ENCODE measurements around the gene LHX6.

The LHX6 gene

DNA sequence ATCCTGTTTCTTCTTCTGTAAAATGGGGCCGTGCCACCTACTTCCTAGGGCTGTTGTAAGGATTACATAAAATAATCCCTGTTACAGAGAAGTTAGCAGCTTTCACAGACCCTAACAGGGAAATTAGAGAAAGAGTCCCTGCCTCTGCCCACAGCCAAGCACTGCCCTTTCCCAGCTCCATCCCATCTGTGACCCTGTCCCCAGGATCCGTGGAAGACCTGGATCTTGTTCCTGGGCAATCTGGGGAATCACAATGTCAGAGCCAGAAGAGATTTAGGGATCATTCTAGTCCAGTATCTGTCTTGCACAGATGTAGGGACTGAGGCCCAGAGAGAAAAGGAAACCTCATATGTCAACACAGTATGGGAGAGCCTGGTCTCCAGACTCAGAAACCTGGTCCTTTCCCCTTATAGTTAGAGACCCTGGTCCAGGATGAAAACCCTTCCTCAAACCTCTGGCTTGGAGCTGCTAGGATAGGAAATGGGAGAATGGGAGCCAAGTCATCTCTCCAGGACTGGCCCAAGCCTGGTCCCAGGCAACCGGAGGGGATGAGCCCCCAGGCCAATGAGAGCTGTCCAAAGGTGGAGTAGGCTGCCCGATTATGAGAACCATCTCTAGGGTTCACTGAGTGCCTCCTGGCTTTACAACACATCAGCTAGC lies 12.5 kb downstream of the LHX6 start:
- no peak for DNase-seq (ENCODE audit: low read depth in 2 of 2)

DNA sequence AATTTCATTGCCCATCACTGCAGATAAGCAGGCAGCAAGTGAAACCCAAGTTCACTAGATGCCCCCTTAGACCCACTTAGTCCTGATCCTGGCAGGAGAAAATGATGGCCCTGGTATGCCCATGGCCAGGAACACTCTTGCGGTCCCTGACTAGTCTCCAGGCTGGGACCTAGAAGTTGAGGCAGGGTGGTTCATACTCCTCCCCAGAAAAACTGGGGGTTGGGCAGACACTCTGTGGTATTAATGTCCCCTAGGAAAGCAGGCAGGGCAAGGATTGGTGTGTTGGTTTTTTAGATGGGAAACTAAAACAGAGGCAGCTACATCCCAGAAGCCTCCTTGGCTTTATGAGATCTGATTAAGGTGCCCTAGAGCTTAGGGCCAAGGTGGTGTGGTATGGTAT lies 13.1 kb downstream of the LHX6 start:
- no peak for DNase-seq (ENCODE audit: low read depth in 2 of 2)

DNA sequence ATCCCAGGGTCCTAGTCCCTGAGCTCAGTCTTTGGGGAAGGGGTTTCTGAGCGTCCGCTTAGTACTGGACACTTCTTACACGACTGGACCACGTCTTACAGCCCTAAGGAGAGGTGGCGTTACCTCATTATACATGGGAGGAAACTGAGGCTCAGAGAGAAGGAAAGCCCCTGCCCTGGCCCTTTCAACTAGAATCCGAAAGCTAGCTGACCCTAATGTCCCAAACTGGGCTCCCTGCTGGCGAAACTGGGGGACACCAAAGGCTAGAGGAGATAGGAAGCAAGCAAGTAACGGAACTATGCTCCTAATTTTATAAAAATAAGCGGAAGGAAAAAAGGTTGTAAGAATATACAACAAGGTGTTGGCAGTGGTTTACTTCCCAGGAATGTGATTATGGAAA lies 14.2 kb downstream of the LHX6 start:
- DNase-seq (ENCODE audit: low read depth in 2 of 2) = no peak

- DNase-seq (ENCODE audit: low read depth in 2 of 2) = peak; percentile 12 to 38
Measured at GRCh38 chr9:122213589-122214413, 15.0 kb downstream of the LHX6 start.

- no peak for DNase-seq (ENCODE audit: low read depth in 2 of 2)
Measured at GRCh38 chr9:122213102-122213588, 15.6 kb downstream of the LHX6 start.

DNA sequence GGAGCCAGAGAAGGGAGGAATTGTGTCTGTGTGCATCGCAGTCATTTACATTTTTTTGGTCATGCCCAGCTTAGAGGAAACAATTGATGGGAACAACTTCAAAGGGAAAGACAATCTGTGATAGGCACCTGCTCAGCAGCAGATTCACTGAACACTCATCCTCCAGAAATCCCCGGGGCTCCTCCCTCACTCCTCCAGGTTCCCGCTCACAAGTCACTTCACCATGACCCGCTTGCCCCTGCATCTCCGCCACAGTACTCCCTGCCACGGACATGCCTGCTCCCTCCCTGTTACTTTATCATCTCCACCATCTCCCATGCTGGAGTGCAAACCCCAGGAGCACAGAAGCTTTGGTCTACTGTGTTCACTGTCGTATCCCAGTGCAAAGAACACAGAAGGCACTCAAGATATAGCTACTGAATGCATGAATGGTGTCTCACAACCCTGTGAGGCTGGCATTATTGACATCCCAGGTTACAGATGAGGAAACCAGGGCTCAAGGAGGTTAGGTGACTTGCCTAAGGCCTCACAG lies 16.2 kb downstream of the LHX6 start:
- no peak for DNase-seq (ENCODE audit: low read depth in 2 of 2)

DNA sequence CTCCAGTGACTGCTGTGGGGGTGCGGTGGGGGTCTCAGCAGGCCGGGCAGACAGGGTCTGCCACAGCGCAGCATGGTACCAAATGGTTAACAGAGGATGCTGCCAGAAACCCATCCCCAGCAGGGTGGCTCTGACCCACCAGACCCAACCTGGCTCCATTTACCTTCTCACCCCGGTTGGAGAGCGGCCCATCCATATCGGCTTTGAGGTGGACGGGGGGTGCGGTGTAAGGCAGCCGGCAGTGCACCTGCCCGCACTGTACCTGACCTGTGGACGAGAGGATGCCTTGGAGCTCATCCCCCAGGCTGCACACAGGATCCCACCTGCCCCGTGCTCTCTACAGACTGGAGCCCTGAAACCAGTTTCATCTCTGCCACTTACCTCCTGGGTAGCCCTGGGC lies 19.3 kb downstream of the LHX6 start:
- no peak for DNase-seq (ENCODE audit: low read depth in 2 of 2)

- DNase-seq (ENCODE audit: low read depth in 2 of 2) = no peak
Measured at GRCh38 chr9:122207096-122207495, 21.7 kb downstream of the LHX6 start.

DNA sequence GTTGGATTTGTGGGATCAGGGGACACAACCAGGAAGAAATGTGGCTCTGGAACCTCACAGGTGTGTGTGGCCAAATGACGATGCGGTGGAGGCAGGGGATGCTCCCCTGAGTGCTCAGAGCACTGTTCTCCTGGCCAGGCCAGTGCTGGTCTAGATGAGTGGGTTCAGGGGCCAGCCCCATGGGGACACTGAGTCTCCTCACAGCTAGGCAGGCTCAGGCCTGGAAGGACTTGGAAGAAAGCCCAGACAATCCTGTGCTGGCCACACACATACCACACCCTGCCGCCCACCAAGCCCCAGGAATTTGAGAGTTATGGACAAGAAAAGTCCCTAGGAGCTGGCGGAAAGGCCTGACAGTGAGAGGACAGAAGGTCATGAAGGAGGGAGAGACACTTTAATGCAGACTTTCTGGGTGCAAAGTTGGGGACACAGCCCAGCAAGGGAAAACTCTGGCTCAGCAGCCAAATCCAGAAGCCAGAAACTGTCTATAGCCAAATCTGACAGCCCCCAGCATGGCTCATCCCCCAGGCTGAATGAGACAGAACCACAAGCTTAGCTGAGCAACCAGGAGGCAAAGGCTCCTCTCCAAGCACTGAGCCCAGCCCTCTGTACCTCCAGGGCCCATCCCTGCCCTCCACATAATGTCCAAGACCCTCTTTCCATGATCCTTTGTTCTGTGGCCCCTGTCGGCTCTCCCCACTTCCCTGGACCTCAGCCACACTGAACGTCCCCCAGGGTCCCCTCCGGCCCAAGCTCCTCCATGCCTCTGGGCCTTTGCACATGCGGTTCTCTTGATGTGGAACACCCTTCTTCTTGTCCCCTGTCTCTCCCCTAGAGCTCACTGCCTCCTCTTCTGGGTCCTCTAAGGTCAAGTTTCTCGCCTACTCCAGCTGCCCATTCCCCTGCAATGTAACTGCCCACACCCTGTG lies 22.4 kb downstream of the LHX6 start:
- no peak for DNase-seq (ENCODE audit: low read depth in 2 of 2)

- DNase-seq (ENCODE audit: low read depth in 2 of 2) = no peak
Measured at GRCh38 chr9:122205176-122205575, 23.6 kb downstream of the LHX6 start.

GRCh38 chr9:122204491-122204890 lies 24.3 kb downstream of the LHX6 start:
- no peak for DNase-seq (ENCODE audit: low read depth in 2 of 2)

DNA sequence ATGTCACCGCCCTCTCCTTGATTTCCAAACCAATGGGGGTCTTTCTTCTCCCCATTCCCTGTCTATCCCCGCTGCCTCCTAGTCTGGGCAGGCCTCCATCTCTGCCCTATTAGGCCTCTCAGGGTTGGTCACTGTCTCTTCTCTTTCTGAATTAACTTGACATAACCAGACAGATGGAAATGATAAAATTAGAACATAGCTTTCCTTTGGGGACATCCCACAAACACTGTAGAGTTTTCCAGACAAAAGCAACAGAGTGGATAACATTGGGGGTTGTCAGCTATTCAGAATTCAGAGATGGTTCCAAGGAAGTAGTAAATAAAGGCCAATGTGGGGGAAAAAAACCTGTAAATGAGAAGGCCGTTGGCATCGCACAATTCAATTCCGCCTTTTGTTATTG lies 24.7 kb downstream of the LHX6 start:
- no peak for DNase-seq (ENCODE audit: low read depth in 2 of 2)

DNA sequence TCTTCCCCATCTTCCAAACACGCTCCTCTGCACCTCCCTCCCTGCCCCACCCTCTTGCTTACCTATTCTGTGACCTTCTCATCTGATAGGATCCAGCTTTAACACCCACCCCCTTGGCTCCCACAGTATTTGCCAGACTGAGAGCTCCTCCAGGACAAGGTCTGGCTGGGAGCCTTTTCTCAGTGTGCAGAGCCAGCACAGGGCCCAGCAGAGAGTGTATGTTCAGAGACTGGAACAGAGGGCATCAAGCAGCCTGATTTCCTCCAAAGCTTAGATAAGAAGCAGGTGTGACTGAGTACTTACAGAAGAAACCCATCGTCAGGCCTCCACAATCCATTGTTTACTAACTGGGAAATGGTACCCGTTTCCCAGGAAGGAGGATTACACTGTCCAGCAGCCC lies 26.6 kb downstream of the LHX6 start:
- no peak for DNase-seq (ENCODE audit: low read depth in 2 of 2)

DNA sequence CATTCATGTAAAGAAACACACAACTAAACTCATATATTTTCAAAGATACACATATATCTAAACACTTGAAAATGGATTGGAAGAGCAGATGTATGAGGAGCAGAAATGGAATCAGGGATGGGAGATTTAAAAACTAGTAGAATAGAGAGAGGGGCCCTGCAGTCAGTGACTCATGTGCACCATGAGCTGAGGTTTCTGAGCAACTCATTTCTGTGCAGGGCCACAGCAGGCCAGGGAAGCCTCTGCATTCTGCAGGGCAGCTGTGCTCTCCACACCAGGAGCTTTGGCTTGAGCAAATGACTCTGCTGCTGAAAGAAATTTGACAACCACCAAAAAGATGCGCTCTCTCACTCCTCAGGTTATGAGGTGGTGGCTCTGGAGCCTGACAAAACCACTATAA lies 27.1 kb downstream of the LHX6 start:
- no peak for DNase-seq (ENCODE audit: low read depth in 2 of 2)

GRCh38 chr9:122200960-122201595 lies 27.7 kb downstream of the LHX6 start:
- no peak for DNase-seq (ENCODE audit: low read depth in 2 of 2)

GRCh38 chr9:122197882-122198281 lies 30.9 kb downstream of the LHX6 start:
- no peak for DNase-seq (ENCODE audit: low read depth in 2 of 2)

DNA sequence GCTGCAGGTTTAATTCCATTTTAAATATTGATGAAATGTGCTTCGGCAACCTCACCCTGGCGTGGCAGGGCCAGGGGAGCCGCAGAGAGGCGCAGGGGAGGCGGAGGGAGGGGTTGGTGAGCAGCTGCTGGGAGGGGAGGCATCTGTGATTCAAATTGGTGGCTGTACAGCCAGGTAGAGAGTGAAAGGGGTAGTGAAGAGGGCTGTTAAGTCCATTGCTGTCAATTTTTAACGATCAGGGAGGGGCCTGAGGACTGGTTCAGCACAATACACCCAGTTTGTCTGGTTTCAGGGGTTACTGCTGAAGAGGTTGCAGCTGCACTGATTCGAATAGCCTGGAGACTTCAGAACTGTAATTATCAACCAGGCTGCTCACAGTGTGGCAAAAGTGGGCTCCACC lies 31.3 kb downstream of the LHX6 start:
- no peak for DNase-seq (ENCODE audit: low read depth in 2 of 2)

DNA sequence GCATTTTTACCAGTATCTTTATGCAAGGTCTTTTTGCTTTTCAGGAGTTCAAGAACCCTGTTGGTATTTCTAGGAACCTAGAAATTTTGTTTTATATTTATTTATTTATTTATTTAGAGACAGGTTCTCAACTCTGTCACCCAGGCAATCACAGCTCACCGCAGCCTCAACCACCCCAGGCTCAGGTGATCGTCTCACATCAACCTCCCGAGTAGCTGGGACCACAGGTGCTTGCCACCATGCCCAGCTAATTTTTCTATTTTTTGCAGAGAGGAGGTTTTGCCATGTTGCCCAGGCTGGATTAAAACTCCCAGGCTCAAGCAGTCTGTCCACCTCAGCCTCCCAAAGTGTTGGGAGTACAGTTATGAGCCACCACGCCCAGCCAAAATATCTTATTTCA lies 32.9 kb downstream of the LHX6 start:
- DNase-seq (ENCODE audit: low read depth in 2 of 2) = no peak

DNA sequence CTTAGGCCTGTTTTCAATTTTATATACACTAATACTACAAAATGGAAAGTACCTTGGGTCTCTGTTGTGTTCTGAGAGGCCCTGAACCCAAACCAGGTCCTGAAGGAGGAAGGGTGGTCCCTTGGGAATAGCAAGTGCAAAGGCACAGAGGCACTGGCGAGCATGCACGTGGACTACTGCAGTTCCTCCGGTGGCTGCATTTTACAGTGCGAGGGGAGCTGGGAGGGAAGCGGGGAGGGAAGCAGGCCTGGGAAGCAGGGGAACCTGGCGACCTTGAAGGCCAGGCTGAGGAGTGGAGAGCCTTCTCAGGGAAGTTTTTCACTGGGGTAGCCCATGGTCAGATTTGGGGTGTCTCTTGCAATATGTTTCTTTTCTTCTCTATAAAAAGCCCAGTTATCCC lies 35.1 kb downstream of the LHX6 start:
- no peak for DNase-seq (ENCODE audit: low read depth in 2 of 2)

- DNase-seq (ENCODE audit: low read depth in 2 of 2) = no peak
Measured at GRCh38 chr9:122192914-122193525, 35.7 kb downstream of the LHX6 start.

DNA sequence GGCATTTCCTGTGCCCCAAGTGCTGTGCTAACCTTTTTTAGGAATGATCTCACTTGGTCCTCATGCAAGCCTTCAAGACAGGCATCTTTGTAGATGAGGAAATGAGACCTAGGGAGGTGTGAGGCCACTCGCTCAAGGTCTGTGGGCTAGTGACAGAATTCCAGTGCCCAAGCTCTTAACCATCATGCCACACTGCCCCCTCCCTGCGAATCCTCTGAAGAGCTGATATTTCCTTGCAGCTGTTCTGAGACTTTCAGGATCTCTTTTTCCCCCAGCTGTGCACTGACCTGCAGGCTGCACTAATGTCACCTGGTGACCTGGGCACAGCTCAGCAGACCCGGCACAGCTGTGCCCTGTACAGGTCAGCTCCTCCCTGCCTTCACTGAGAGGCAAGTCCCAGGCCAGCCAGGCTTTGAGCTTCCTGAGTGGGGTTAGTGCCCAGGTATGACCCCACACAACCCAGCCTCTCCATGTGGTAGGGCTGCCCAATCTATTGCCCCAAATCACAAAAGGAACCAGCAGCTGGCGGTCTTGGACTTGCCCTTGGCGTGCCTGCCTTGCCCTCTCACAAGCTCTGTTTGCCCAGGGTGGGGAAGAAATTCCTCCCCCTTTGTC lies 36.4 kb downstream of the LHX6 start:
- no peak for DNase-seq (ENCODE audit: low read depth in 2 of 2)

Measured in stimulated activated CD4-positive, alpha-beta T cell treated with anti-CD3 and anti-CD28 coated beads, Interleukin-12 subunit alpha, Interleukin-12 subunit beta, amount 100 ng/mL, for 24 hours (primary cell).